IMR-90 (cell line): ENCODE results near the gene MS4A6A. TPM values are rescaled to one million over a fixed set of nuclear protein-coding genes. Genes with fewer than 3 reads are reported as not detected.

ENCODE experiments used
- ATAC-seq: fragments of 200-7000 bp; cut with Tn5 transposase; 2 replicates; pipeline ENCODE4 v1.9.1; 2020; ENCODE audit warnings: low read depth, mild to moderate bottlenecking, moderate library complexity
- BruUV-seq: library from RNA; stranded (reverse); fragments of 400-500 nt; replicated peaks from 2 replicates; lab custom pipeline; 2021; lab: Mats Ljungman, UMichigan
- CTCF ChIA-PET: fragments of 300-600 bp; formaldehyde crosslinking; extraction: SDS; loops from one replicate; lab custom pipeline; 2021; ENCODE audit warnings: antibody characterized with exemption; lab: Yijun Ruan, JAX
- POLR2A ChIA-PET: fragments of 300-600 bp; sonication (Branson Sonifier 250); formaldehyde crosslinking; loops from one replicate; lab custom pipeline; 2022; ENCODE audit warnings: antibody characterized with exemption; ENCODE audit not compliant: unreplicated experiment; lab: Charles Lee
- DNase-seq: peaks from one replicate; pipeline ENCODE4 v3.0.0; 2013
- H2AFZ ChIP-seq: replicated peaks from 2 replicates; pipeline ENCODE3; 2013; ENCODE audit warnings: low read length, mild to moderate bottlenecking; ENCODE audit not compliant: poor library complexity
- H2AK5ac ChIP-seq: 2 replicates; pipeline ENCODE4 v1.6.1; 2013; ENCODE audit warnings: low read depth, low read length, inconsistent platforms
- H2AK9ac ChIP-seq: replicated peaks from 2 replicates; pipeline ENCODE3; 2013; ENCODE audit warnings: mild to moderate bottlenecking, low read depth, low read length, moderate library complexity; ENCODE audit not compliant: poor library complexity
- H2BK120ac ChIP-seq: 2 replicates; pipeline ENCODE4 v1.6.1; 2013; ENCODE audit warnings: low read depth, low read length, inconsistent platforms
- H2BK15ac ChIP-seq: 3 replicates; pipeline ENCODE4 v1.6.1; 2013; ENCODE audit warnings: low read depth, low read length, inconsistent platforms
- H2BK20ac ChIP-seq: 2 replicates; pipeline ENCODE4 v1.6.1; 2013; ENCODE audit warnings: low read depth, mild to moderate bottlenecking, inconsistent platforms, low read length, moderate library complexity
- H2BK5ac ChIP-seq: 2 replicates; pipeline ENCODE4 v1.6.1; 2013; ENCODE audit warnings: mild to moderate bottlenecking, low read depth, low read length, inconsistent platforms; ENCODE audit not compliant: poor library complexity, severe bottlenecking
- H3K14ac ChIP-seq: replicated peaks from 2 replicates; pipeline ENCODE4 v1.6.1; 2013; ENCODE audit warnings: low read depth, low read length, inconsistent platforms
- H3K18ac ChIP-seq: 2 replicates; pipeline ENCODE4 v1.6.1; 2013; ENCODE audit warnings: low read depth, low read length, control low read depth
- H3K23ac ChIP-seq: 2 replicates; pipeline ENCODE4 v1.6.1; 2013; ENCODE audit warnings: low read depth, low read length, inconsistent platforms
- H3K27ac ChIP-seq: 2 replicates; pipeline ENCODE4 v1.5.1; 2013; ENCODE audit warnings: mild to moderate bottlenecking, control low read depth, low read length; ENCODE audit not compliant: insufficient read depth
- H3K27me3 ChIP-seq: 2 replicates; pipeline ENCODE4 v1.6.1; 2013; ENCODE audit warnings: low read length; ENCODE audit not compliant: control insufficient read depth, insufficient read depth
- H3K36me3 ChIP-seq: 2 replicates; pipeline ENCODE4 v1.6.1; 2013; ENCODE audit warnings: low read length, mixed read lengths; ENCODE audit not compliant: control insufficient read depth, insufficient read depth
- H3K4ac ChIP-seq: 2 replicates; pipeline ENCODE4 v1.6.1; 2013; ENCODE audit warnings: low read depth, low read length, inconsistent platforms
- H3K4me1 ChIP-seq: 2 replicates; pipeline ENCODE4 v1.6.1; 2013; ENCODE audit warnings: low read length, mixed read lengths; ENCODE audit not compliant: control insufficient read depth, insufficient read depth
- H3K4me2 ChIP-seq: 2 replicates; pipeline ENCODE4 v1.6.1; 2013; ENCODE audit warnings: low read depth, mild to moderate bottlenecking, control low read depth, low read length, moderate library complexity
- H3K4me3 ChIP-seq: 2 replicates; pipeline ENCODE4 v1.5.1; 2013; ENCODE audit warnings: low read depth, mild to moderate bottlenecking, control low read depth, low read length, moderate library complexity; ENCODE audit not compliant: insufficient read depth
- H3K56ac ChIP-seq: 2 replicates; pipeline ENCODE4 v1.6.1; 2013; ENCODE audit warnings: low read length, inconsistent platforms; ENCODE audit not compliant: insufficient read depth; ENCODE audit errors: extremely low read depth
- H3K79me1 ChIP-seq, 2 experiments: 2 replicates each; pipeline ENCODE4 v1.6.1; 2013; ENCODE audit warnings: low read length in 2 of 2, inconsistent platforms in 1 of 2, low read depth in 1 of 2
- H3K9ac ChIP-seq: 2 replicates; pipeline ENCODE4 v1.6.1; 2013; ENCODE audit warnings: low read depth, low read length, control low read depth
- H3K9me1 ChIP-seq: 2 replicates; pipeline ENCODE4 v1.6.1; 2013; ENCODE audit warnings: low read length, inconsistent platforms; ENCODE audit not compliant: insufficient read depth
- H3K9me3 ChIP-seq: 2 replicates; pipeline ENCODE4 v1.6.1; 2013; ENCODE audit warnings: low read length; ENCODE audit not compliant: control insufficient read depth, insufficient read depth
- H4K20me1 ChIP-seq: 2 replicates; pipeline ENCODE4 v1.6.1; 2013; ENCODE audit warnings: low read length, inconsistent platforms; ENCODE audit not compliant: insufficient read depth
- H4K5ac ChIP-seq: 2 replicates; pipeline ENCODE4 v1.6.1; 2013; ENCODE audit warnings: mild to moderate bottlenecking, low read depth, low read length, control low read depth
- H4K8ac ChIP-seq, 2 experiments: 2 replicates each; pipeline ENCODE4 v1.6.1; 2013; ENCODE audit warnings: low read depth in 2 of 2, low read length in 2 of 2, control low read depth in 1 of 2, inconsistent platforms in 1 of 2
- H4K91ac ChIP-seq: 2 replicates; pipeline ENCODE4 v1.6.1; 2013; ENCODE audit warnings: low read depth, low read length, inconsistent platforms; ENCODE audit not compliant: insufficient read depth
- BHLHE40 ChIP-seq: fragments of 150-350 bp; IDR thresholded peaks from 2 replicates; pipeline ENCODE4 v1.6.1; 2016; ENCODE audit warnings: mild to moderate bottlenecking, low read depth, low read length
- CEBPB ChIP-seq: IDR thresholded peaks from 2 replicates; pipeline ENCODE4 v1.6.1; 2012; ENCODE audit warnings: low read depth, low read length, improper control_type of control experiment
- CHD1 ChIP-seq: IDR thresholded peaks from 2 replicates; pipeline ENCODE4 v1.6.1; 2012; ENCODE audit warnings: low read depth, low read length, improper control_type of control experiment
- CTCF ChIP-seq: conservative IDR thresholded peaks from 2 replicates; pipeline ENCODE4 v1.5.1; 2012; ENCODE audit warnings: mild to moderate bottlenecking, low read depth, low read length, improper control_type of control experiment
- ELK1 ChIP-seq: fragments of 150-350 bp; IDR thresholded peaks from 2 replicates; pipeline ENCODE4 v1.6.1; 2016; ENCODE audit warnings: low read depth, mild to moderate bottlenecking, low read length, moderate library complexity, borderline replicate concordance
- FOS ChIP-seq: fragments of 150-350 bp; IDR thresholded peaks from 2 replicates; pipeline ENCODE4 v1.6.1; 2016; ENCODE audit warnings: low read depth, low read length
- MAFK ChIP-seq: IDR thresholded peaks from 2 replicates; pipeline ENCODE4 v1.6.1; 2012; ENCODE audit warnings: low read depth, low read length, improper control_type of control experiment
- MAZ ChIP-seq: IDR thresholded peaks from 2 replicates; pipeline ENCODE4 v1.6.1; 2012; ENCODE audit warnings: low read depth, mild to moderate bottlenecking, low read length, improper control_type of control experiment, moderate library complexity, borderline replicate concordance
- MXI1 ChIP-seq: IDR thresholded peaks from 2 replicates; pipeline ENCODE4 v1.6.1; 2012; ENCODE audit warnings: low read depth, mild to moderate bottlenecking, low read length, moderate library complexity, borderline replicate concordance
- NFE2L2 ChIP-seq: fragments of 150-350 bp; IDR thresholded peaks from 2 replicates; pipeline ENCODE4 v1.6.1; 2016; ENCODE audit warnings: low read depth, mild to moderate bottlenecking, low read length
- POLR2A ChIP-seq: IDR thresholded peaks from 2 replicates; pipeline ENCODE4 v1.6.1; 2012; ENCODE audit warnings: mild to moderate bottlenecking, low read depth, low read length
- RAD21 ChIP-seq: IDR thresholded peaks from 2 replicates; pipeline ENCODE4 v1.6.1; 2012; ENCODE audit warnings: low read length, improper control_type of control experiment
- RCOR1 ChIP-seq: IDR thresholded peaks from 2 replicates; pipeline ENCODE4 v1.6.1; 2012; ENCODE audit warnings: mild to moderate bottlenecking, low read length, improper control_type of control experiment; ENCODE audit not compliant: insufficient replicate concordance
- RFX5 ChIP-seq: IDR thresholded peaks from 2 replicates; pipeline ENCODE4 v1.8.0; 2012; ENCODE audit warnings: low read depth, mild to moderate bottlenecking, low read length, moderate library complexity
- SMC3 ChIP-seq: fragments of 150-350 bp; IDR thresholded peaks from 2 replicates; pipeline ENCODE4 v1.6.1; 2016; ENCODE audit warnings: low read depth, mild to moderate bottlenecking, antibody characterized with exemption, low read length, moderate library complexity
- USF2 ChIP-seq: fragments of 150-350 bp; IDR thresholded peaks from 2 replicates; pipeline ENCODE4 v1.6.1; 2017; ENCODE audit warnings: mild to moderate bottlenecking, antibody characterized with exemption, low read length, low read depth
- WGBS, 2 experiments: methylation state at CpG; one replicate each; pipeline versions ENCODE4 v1.1.5 to v1.1.7; 2013; ENCODE audit warnings: missing lambda C conversion rate in 2 of 2; ENCODE audit not compliant: insufficient read length in 1 of 2; ENCODE audit errors: extremely low coverage in 2 of 2; 5-methylcytosine and 5-hydroxymethylcytosine counted together
- dilution Hi-C: fragments of 300-500 bp; cut with HindIII; formaldehyde crosslinking; loops from one replicate; pipeline ENCODE4 v1.14.3; 2018; ENCODE audit warnings: low sequenced_read_pairs; ENCODE audit not compliant: unreplicated experiment
- in situ Hi-C: fragments of 300-500 bp; cut with MboI; formaldehyde crosslinking; loops from 3 replicates; pipeline ENCODE4 v1.14.3; 2019; ENCODE audit warnings: low sequenced_read_pairs, inconsistent platforms, mixed read lengths
- intact Hi-C: fragments of 100-400 bp; cut with micrococcal nuclease; formaldehyde crosslinking; loops from 2 replicates; pipeline ENCODE4 v1.10.0; 2022
- polyA plus RNA-seq, 3 experiments: library from polyadenylated mRNA; depleted of rRNA; stranded (reverse); fragments of >200 nt; gene quantifications; 2 replicates each; pipeline ENCODE4 v1.2.3, GENCODE V29; 2012; ENCODE audit warnings: low replicate concordance in 1 of 3
- total RNA-seq: library from RNA; depleted of rRNA; stranded (reverse); fragments of >200 nt; gene quantifications from 2 replicates; pipeline ENCODE4 v1.2.3, GENCODE V29; 2012

Gene MS4A6A
- total and polyA plus RNA-seq, 2 of the 4 experiments (the other 2 are of a cell fraction), result not detected

GRCh38 chr11:60168306-60168705, 14.6 kb downstream of the MS4A6A start:
- Histone ChIP-seq H3K36me3 (no peaks in the 10 kb centered on the region), H4K20me1 (no peaks in the 10 kb centered on the region), H2AK9ac (no peak overlapping the region), H3K27me3 (no peaks in the 10 kb centered on the region), H3K9me1 (no peaks in the 10 kb centered on the region), H2BK15ac (no peak overlapping the region), H2BK5ac (no peak overlapping the region), H3K79me1 (no peaks in the 10 kb centered on the region), H3K4me1 (no peaks in the 10 kb centered on the region), H4K5ac (no peak overlapping the region), H3K9ac (no peak overlapping the region), H2AK5ac (no peak overlapping the region), H4K91ac (no peak overlapping the region), H3K14ac (no peak overlapping the region), H2BK20ac (no peak overlapping the region), H3K4me2 (no peak overlapping the region), H3K9me3 (peaks cover 8% of the 10 kb centered on the region; the same call in 1 of the 2 replicates), H3K56ac (no peak overlapping the region), H3K4me3 (no peak overlapping the region), H3K23ac (no peak overlapping the region), H2AFZ (no peak overlapping the region), H3K18ac (no peak overlapping the region), H4K8ac (no peak overlapping the region), H3K27ac (no peak overlapping the region), H2BK120ac (no peak overlapping the region), H3K4ac (no peak overlapping the region)
- DNase-seq, result no peak
- intact Hi-C loops, result no loop called here
- no TSS peak for BruUV-seq
- CTCF ChIA-PET, result no interaction called here
- no CpG with 5 or more reads among the region's 6 CpGs for WGBS, 2 experiments
- dilution Hi-C loops, result no loop called here
- POLR2A ChIA-PET, result no interaction called here
- ATAC-seq, result no peak
- no peak for TF ChIP-seq CHD1
- no peak for TF ChIP-seq MAZ
- TF ChIP-seq MAFK, result no peak
- no peak for TF ChIP-seq SMC3
- no peak for TF ChIP-seq USF2
- TF ChIP-seq BHLHE40, result no peak
- no peak for TF ChIP-seq MXI1
- TF ChIP-seq FOS, result no peak
- TF ChIP-seq NFE2L2, result no peak
- TF ChIP-seq RCOR1, result no peak
- TF ChIP-seq RAD21, result no peak
- no peak for TF ChIP-seq CTCF
- TF ChIP-seq POLR2A, result no peak
- no peak for TF ChIP-seq ELK1
- TF ChIP-seq CEBPB, result no peak
- TF ChIP-seq RFX5, result no peak
- in situ Hi-C loops, result no loop called here
